ENCODE data around the gene FKBP11.

FKBP11 gene

GRCh38 chr12:48925304-48926011, at the start of gene FKBP11:
Gene FKBP11, minus strand, starts transcription at chr12:48925492. Its CDS starts 64 bp downstream, at chr12:48925428.
- DNase-seq: peak; percentile 72 to 83

GRCh38 chr12:48973941-48974673, 48.8 kb upstream of the FKBP11 start:
- peak in 1 of 2 experiments; percentile 34 for DNase-seq

- DNase-seq: no peak
Measured at GRCh38 chr12:48973531-48973930, 48.2 kb upstream of the FKBP11 start.

GRCh38 chr12:48972952-48973483, 47.7 kb upstream of the FKBP11 start:
- no peak for DNase-seq

GRCh38 chr12:48972213-48972951, 47.1 kb upstream of the FKBP11 start:
- no peak for DNase-seq

- DNase-seq: no peak
Measured at GRCh38 chr12:48970702-48971334, 45.5 kb upstream of the FKBP11 start.

- peak; percentile 58 to 66 for DNase-seq
Measured at GRCh38 chr12:48969833-48970701, 44.8 kb upstream of the FKBP11 start.

GRCh38 chr12:48969160-48969771, 44.0 kb upstream of the FKBP11 start:
- no peak for DNase-seq

GRCh38 chr12:48968467-48968866, 43.2 kb upstream of the FKBP11 start:
- DNase-seq: no peak

- DNase-seq: no peak
Measured at GRCh38 chr12:48967991-48968390, 42.7 kb upstream of the FKBP11 start.

- no peak for DNase-seq
Measured at GRCh38 chr12:48966177-48966895, 41.0 kb upstream of the FKBP11 start.

GRCh38 chr12:48965298-48965838, 40.1 kb upstream of the FKBP11 start:
- no peak for DNase-seq

- no peak for DNase-seq
Measured at GRCh38 chr12:48961801-48962200, 36.5 kb upstream of the FKBP11 start.

- no peak for DNase-seq
Measured at GRCh38 chr12:48961331-48961730, 36.0 kb upstream of the FKBP11 start.

- DNase-seq: no peak
Measured at GRCh38 chr12:48960834-48961233, 35.5 kb upstream of the FKBP11 start.

GRCh38 chr12:48958049-48958388, 32.7 kb upstream of the FKBP11 start:
- no peak for DNase-seq

- DNase-seq: peak; percentile 90 to 91
Measured at GRCh38 chr12:48957141-48958048, 32.1 kb upstream of the FKBP11 start, which contains the start of gene ARF3. Gene ARF3, minus strand, starts transcription at chr12:48957487. Its CDS starts 16,392 bp downstream, at chr12:48941095.

GRCh38 chr12:48956279-48957140, 31.2 kb upstream of the FKBP11 start:
- no peak for DNase-seq
